IPS-18c (cell line): ENCODE results near the gene CCL17.
"Not testable (repeated sequence)": the region's sequence is repeated elsewhere in the genome, so short reads cannot be mapped to it uniquely, and the experiment has no call there.

ENCODE experiments used
- H3K4me3 ChIP-seq: 2 replicates; pipeline ENCODE4 v1.7.0; 2013; ENCODE audit warnings: low read depth, mild to moderate bottlenecking, low read length, moderate library complexity; ENCODE audit not compliant: insufficient read depth
- H3K9me3 ChIP-seq: one replicate; pipeline ENCODE4 v1.6.1; 2013; ENCODE audit warnings: mild to moderate bottlenecking, low read length, moderate library complexity; ENCODE audit not compliant: control insufficient read depth, insufficient read depth

CCL17 gene

GRCh38 chr16:57374067-57374534 is 30.5 kb upstream of the CCL17 start:
- Histone ChIP-seq H3K9me3 (no peaks in the 10 kb centered on the region), H3K4me3 (no peak overlapping the region)

DNA sequence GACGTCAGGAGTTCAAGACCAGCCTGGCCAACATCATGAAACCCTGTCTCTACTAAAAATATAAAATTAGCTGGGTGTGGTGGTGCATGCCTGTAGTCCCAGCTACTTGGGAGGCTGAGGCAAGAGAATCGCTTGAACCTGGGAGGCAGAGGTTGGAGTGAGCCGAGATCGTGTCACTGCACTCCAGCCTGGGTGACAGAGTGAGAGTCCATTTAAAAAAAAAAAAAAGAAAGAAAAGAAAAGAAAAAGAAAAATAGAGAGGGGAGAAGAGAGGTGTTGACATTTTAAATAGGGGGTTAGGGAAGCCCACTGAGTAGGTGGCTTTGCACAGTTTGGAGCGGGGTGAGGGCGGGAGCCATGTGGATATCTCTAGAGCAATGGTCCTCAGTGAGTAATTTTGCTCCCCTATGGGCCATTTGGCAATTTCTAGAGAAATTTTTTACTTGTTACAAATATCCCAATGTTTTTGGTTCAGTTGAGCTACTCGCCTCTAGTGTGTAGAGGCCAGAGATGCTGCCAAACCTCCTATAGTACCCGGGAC is 29.6 kb upstream of the CCL17 start:
- not testable (repeated sequence) for H3K9me3 ChIP-seq, H3K4me3 ChIP-seq

DNA sequence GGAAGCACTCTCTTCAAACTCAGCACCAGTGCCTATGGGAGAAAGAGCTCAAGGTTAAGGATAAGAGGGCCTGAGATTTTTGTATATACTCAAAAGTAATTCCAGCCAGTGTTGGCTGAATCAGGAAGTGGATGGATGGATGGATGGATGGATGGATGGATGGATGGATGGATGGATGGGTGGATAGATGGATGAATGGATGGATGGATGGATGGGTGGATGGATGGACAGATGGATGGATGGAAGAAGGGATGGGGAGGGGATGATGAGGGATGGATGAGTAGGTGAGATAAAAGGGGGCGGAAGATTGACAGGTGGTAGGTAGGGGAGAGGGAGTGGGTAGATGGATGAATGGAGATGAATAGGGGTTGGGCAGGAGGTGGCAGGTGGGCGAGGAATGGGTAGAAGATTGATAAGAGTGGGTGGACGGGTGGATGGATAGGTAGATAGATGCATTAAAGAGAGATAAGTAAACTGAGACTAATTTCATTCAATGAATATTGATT is 28.2 kb upstream of the CCL17 start:
- no peak overlapping the region for H3K4me3 ChIP-seq
- no peaks in the 10 kb centered on the region for H3K9me3 ChIP-seq

DNA sequence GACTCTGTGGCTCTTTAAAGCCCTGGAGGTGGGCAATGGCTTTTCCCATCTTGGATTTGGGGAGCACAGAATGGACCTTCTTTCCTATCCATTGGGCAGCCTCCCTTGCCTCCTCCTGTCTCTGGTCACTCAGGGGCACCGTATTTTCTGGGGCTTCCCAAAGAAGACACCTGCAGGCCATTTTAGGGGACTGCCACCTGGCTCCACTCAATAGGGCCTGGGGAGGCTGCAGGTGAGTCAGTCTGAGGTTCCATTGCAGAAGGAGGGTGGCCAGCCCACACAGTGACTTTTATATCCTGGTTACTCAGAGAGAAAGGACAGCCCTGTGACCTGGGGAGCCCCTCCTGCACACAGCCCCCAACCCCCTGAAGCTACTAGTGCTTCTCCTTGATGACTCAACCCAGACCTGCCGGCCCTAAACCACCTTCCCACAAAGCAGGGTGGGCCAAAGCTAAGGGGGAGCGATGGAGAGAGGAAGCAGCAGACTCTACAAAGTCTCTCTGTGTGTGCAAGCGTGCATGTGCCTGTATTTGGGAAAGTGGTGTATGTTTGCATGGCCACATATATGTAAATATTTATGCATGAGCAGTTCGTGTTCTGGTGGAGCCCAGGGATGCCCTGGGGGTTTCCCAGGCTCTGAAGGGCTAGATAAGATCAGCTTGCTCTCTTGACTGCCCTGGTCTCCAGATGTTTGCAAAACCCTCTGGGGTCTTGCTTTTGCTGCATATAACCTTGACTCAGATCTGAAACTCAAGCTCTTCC is 27.3 kb upstream of the CCL17 start:
- Histone ChIP-seq H3K4me3 (no peak overlapping the region), H3K9me3 (no peaks in the 10 kb centered on the region)

DNA sequence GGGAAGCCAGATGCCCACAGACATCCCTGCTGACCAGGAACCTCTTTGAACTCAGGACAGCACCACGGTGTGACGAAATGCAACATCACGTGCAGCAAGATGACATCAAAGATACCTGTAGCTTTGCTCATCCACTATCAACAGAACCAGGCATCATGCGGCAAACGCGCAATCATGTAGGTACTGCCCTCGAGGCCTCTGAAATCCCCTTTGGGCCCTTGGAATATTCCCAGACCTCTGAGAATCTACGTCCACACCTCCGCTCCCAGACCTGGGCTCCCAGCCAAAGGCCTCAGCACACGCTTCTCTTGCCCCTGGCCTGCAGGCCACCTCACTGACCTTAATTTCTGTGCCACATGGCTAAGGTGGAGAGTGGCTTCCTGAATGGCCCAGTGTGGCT is 25.0 kb upstream of the CCL17 start:
- H3K9me3 ChIP-seq: no peaks in the 10 kb centered on the region
- H3K4me3 ChIP-seq: no peak overlapping the region

DNA sequence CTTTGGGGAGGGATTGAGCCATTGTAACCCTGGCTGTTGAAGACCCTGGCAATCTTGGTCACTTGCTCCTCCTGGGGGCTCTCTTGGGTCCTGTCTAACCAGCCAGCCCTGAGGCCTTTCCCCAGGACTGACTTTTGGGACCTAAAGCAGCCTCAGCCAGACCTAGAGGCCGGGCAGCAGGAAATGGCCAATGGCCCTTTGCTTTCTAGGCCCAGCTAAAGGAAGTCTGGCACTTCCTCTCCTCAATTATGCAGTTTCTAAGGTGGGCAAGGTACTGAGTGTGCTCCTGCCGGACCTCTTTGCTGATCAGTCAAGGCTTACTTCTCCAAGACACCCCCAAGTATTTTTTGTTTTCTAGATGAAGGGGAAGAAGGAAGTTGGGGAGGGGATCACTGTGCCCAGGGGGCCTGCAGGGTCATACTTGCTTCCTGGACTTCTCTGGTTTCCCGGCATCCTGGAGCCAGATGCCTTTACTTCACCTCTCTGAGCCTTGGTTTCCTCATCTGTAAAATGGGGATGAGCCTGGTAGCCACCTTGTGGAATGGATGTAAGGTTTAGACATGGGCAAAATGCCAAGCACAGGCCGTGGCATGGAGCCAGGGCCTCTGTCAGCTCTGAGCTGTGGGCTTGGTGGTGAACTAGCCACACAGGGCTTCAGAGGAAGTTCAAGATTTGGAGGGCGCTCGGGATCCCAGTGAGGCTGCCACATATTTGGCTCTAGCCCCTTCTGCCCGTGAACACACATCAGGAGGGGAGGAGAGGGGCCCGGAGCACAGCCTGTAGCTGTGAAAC is 23.7 kb upstream of the CCL17 start:
- Histone ChIP-seq H3K4me3 (no peak overlapping the region), H3K9me3 (no peaks in the 10 kb centered on the region)

DNA sequence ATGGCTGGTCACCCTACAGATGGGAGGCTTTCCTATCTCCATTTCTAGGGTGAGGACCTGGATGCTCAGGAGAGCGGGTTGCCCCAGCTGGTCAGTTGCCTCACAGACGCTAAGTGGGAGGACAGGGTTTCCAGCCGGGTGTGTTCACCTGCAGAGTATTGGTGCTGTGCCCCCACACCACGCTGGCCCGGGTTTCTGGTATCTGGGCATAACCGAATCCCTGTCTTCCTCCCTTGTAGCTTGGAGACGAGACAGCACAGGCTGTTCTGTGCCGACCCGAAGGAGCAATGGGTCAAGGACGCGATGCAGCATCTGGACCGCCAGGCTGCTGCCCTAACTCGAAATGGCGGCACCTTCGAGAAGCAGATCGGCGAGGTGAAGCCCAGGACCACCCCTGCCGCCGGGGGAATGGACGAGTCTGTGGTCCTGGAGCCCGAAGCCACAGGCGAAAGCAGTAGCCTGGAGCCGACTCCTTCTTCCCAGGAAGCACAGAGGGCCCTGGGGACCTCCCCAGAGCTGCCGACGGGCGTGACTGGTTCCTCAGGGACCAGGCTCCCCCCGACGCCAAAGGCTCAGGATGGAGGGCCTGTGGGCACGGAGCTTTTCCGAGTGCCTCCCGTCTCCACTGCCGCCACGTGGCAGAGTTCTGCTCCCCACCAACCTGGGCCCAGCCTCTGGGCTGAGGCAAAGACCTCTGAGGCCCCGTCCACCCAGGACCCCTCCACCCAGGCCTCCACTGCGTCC is 22.6 kb upstream of the CCL17 start:
- Histone ChIP-seq H3K4me3 (no peak overlapping the region), H3K9me3 (no peaks in the 10 kb centered on the region)

DNA sequence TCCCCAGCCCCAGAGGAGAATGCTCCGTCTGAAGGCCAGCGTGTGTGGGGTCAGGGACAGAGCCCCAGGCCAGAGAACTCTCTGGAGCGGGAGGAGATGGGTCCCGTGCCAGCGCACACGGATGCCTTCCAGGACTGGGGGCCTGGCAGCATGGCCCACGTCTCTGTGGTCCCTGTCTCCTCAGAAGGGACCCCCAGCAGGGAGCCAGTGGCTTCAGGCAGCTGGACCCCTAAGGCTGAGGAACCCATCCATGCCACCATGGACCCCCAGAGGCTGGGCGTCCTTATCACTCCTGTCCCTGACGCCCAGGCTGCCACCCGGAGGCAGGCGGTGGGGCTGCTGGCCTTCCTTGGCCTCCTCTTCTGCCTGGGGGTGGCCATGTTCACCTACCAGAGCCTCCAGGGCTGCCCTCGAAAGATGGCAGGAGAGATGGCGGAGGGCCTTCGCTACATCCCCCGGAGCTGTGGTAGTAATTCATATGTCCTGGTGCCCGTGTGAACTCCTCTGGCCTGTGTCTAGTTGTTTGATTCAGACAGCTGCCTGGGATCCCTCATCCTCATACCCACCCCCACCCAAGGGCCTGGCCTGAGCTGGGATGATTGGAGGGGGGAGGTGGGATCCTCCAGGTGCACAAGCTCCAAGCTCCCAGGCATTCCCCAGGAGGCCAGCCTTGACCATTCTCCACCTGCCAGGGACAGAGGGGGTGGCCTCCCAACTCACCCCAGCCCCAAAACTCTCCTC is 21.9 kb upstream of the CCL17 start:
- Histone ChIP-seq H3K9me3 (no peaks in the 10 kb centered on the region), H3K4me3 (no peak overlapping the region)

GRCh38 chr16:57383276-57384247 is 21.0 kb upstream of the CCL17 start:
- Histone ChIP-seq H3K4me3 (no peak overlapping the region), H3K9me3 (no peaks in the 10 kb centered on the region)

DNA sequence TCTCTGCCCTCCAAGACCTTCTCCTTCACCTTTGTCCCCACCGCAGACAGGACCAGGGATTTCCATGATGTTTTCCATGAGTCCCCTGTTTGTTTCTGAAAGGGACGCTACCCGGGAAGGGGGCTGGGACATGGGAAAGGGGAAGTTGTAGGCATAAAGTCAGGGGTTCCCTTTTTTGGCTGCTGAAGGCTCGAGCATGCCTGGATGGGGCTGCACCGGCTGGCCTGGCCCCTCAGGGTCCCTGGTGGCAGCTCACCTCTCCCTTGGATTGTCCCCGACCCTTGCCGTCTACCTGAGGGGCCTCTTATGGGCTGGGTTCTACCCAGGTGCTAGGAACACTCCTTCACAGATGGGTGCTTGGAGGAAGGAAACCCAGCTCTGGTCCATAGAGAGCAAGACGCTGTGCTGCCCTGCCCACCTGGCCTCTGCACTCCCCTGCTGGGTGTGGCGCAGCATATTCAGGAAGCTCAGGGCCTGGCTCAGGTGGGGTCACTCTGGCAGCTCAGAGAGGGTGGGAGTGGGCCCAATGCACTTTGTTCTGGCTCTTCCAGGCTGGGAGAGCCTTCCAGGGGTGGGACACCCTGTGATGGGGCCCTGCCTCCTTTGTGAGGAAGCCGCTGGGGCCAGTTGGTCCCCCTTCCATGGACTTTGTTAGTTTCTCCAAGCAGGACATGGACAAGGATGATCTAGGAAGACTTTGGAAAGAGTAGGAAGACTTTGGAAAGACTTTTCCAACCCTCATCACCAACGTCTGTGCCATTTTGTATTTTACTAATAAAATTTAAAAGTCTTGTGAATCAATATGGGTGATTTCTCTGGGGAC is 20.1 kb upstream of the CCL17 start:
- Histone ChIP-seq H3K4me3 (no peak overlapping the region), H3K9me3 (no peaks in the 10 kb centered on the region)

- H3K9me3 ChIP-seq: no peaks in the 10 kb centered on the region
- H3K4me3 ChIP-seq: no peak overlapping the region
Observed at GRCh38 chr16:57385083-57385482, 19.5 kb upstream of the CCL17 start.

- Histone ChIP-seq H3K9me3 (no peaks in the 10 kb centered on the region), H3K4me3 (no peak overlapping the region)
Observed at GRCh38 chr16:57386381-57386951, 18.1 kb upstream of the CCL17 start.

GRCh38 chr16:57387598-57388354 is 16.8 kb upstream of the CCL17 start:
- H3K4me3 ChIP-seq: no peak overlapping the region
- no peaks in the 10 kb centered on the region for H3K9me3 ChIP-seq

GRCh38 chr16:57388359-57389086 is 16.0 kb upstream of the CCL17 start:
- H3K4me3 ChIP-seq: no peak overlapping the region
- no peaks in the 10 kb centered on the region for H3K9me3 ChIP-seq
